Measurements from ENCODE around the gene RABAC1. TPM values are rescaled to one million over a fixed set of nuclear protein-coding genes. Genes with fewer than 3 reads are reported as not detected.

Gene RABAC1
- total and polyA plus RNA-seq, 2 of the 8 experiments (the other 6 are each of a cell fraction or from before 2014, with no cell fraction given) = 124 to 439 TPM

GRCh38 chr19:41957161-41957837 is 1.8 kb downstream of the RABAC1 start (continued):
- TF ChIP-seq CHD7 (IDR thresholded peaks at IDR 0.05; ENCODE audit: insufficient replicate concordance, low read length) = no peak
- no peak for TF ChIP-seq TAF1 (IDR thresholded peaks at IDR 0.05; ENCODE audit: low read depth, low read length)
- no peak for TF ChIP-seq CHD2 (IDR thresholded peaks at IDR 0.05; ENCODE audit: low read length)
- no peak for TF ChIP-seq KDM4A (IDR thresholded peaks at IDR 0.05; ENCODE audit: low read depth, low read length, severe bottlenecking)
- TF ChIP-seq BACH1 (IDR thresholded peaks at IDR 0.05; ENCODE audit: low read length) = no peak
- TF ChIP-seq ZNF274 (IDR thresholded peaks at IDR 0.05; ENCODE audit: borderline replicate concordance, extremely low read depth, low read length) = no peak
- no peak for TF ChIP-seq ATF3 (IDR thresholded peaks at IDR 0.05; ENCODE audit: insufficient read depth, low read depth, low read length)
- no peak for TF ChIP-seq FOSL1 (IDR thresholded peaks at IDR 0.05; ENCODE audit: insufficient read depth, low read depth, low read length)
- TF ChIP-seq HDAC2 (IDR thresholded peaks at IDR 0.05; ENCODE audit: borderline replicate concordance in 1 of 2, low read depth in 2 of 2, low read length in 2 of 2) = no peak

All from H1 (cell line).